ENCODE results near the gene POMC. TPM values are rescaled to one million over a fixed set of nuclear protein-coding genes. Genes with fewer than 3 reads are reported as not detected.

Gene POMC
- total and polyA plus RNA-seq, 2 of the 4 experiments (the other 2 are of a cell fraction): 0.17 TPM; not detected in 1

- H3K23ac ChIP-seq (ENCODE audit: low read depth, low read length): no peak overlapping the region
- H3K18ac ChIP-seq (ENCODE audit: low read depth, low read length): no peak overlapping the region
- ChIA-PET POLR2A (ENCODE audit: unreplicated experiment) (no interaction called here), CTCF (no interaction called here)
- H2BK15ac ChIP-seq (ENCODE audit: low read depth, low read length): no peak overlapping the region
- H4K20me1 ChIP-seq (ENCODE audit: insufficient read depth, low read length): no peaks in the 10 kb centered on the region
- no peak overlapping the region for H3K27ac ChIP-seq (ENCODE audit: insufficient read depth, low read length)
- H2AK5ac ChIP-seq (ENCODE audit: low read depth, low read length): no peak overlapping the region
- WGBS, 2 experiments (ENCODE audit: extremely low coverage in 2 of 2, insufficient read length in 1 of 2): 46% methylated on average over 23 of the region's 59 CpGs; no CpG with 5 or more reads in 1 of the 2 experiments
- H2BK20ac ChIP-seq (ENCODE audit: low read depth, low read length): no peak overlapping the region
- H3K9ac ChIP-seq (ENCODE audit: low read depth, low read length): no peak overlapping the region
- no peak overlapping the region for H3K4me3 ChIP-seq (ENCODE audit: insufficient read depth, low read depth, low read length)
- H3K27me3 ChIP-seq (ENCODE audit: control insufficient read depth, insufficient read depth, low read length): peaks cover 2% of the 10 kb centered on the region
- no peaks in the 10 kb centered on the region for H3K9me1 ChIP-seq (ENCODE audit: insufficient read depth, low read length)
- no peak overlapping the region for H3K14ac ChIP-seq (replicated peaks; ENCODE audit: low read depth, low read length)
- H2BK120ac ChIP-seq (ENCODE audit: low read depth, low read length): no peak overlapping the region
- ATAC-seq (ENCODE audit: low read depth) (0 out of 2 replicates have a peak, but pooled peaks have one; percentile 16), DNase-seq (no peak)
- BruUV-seq (replicated peaks): no TSS peak
- no peak for TF ChIP-seq RCOR1 (IDR thresholded peaks at IDR 0.05; ENCODE audit: insufficient replicate concordance, low read length)
- no peak for TF ChIP-seq NFE2L2 (IDR thresholded peaks at IDR 0.05; ENCODE audit: low read depth, low read length)
- TF ChIP-seq MAFK (IDR thresholded peaks at IDR 0.05; ENCODE audit: low read depth, low read length): no peak
- TF ChIP-seq RAD21 (IDR thresholded peaks at IDR 0.05; ENCODE audit: low read length): no peak
- no peak for TF ChIP-seq FOS (IDR thresholded peaks at IDR 0.05; ENCODE audit: low read depth, low read length)
- TF ChIP-seq SMC3 (IDR thresholded peaks at IDR 0.05; ENCODE audit: low read depth, low read length): no peak
- TF ChIP-seq BHLHE40 (IDR thresholded peaks at IDR 0.05; ENCODE audit: low read depth, low read length): no peak
- TF ChIP-seq ELK1 (IDR thresholded peaks at IDR 0.05; ENCODE audit: borderline replicate concordance, low read depth, low read length): no peak
- TF ChIP-seq MXI1 (IDR thresholded peaks at IDR 0.05; ENCODE audit: borderline replicate concordance, low read depth, low read length): no peak
- no peak for TF ChIP-seq USF2 (IDR thresholded peaks at IDR 0.05; ENCODE audit: low read depth, low read length)
- no peak for TF ChIP-seq POLR2A (IDR thresholded peaks at IDR 0.05; ENCODE audit: low read depth, low read length)
- no peak for TF ChIP-seq RFX5 (IDR thresholded peaks at IDR 0.05; ENCODE audit: low read depth, low read length)
- H3K4me1 ChIP-seq (ENCODE audit: control insufficient read depth, insufficient read depth, low read length): no peaks in the 10 kb centered on the region
- no peaks in the 10 kb centered on the region for H3K9me3 ChIP-seq (ENCODE audit: control insufficient read depth, insufficient read depth, low read length)
- no peak overlapping the region for H4K8ac ChIP-seq (ENCODE audit: low read depth in 2 of 2, low read length in 2 of 2)
- intact Hi-C loops (cut with micrococcal nuclease) (no loop called here), dilution Hi-C loops (cut with HindIII; ENCODE audit: low sequenced_read_pairs, unreplicated experiment) (no loop called here), in situ Hi-C loops (cut with MboI; ENCODE audit: low sequenced_read_pairs) (no loop called here)
- no peak overlapping the region for H3K4me2 ChIP-seq (ENCODE audit: low read depth, low read length)
- no peak overlapping the region for H3K4ac ChIP-seq (ENCODE audit: low read depth, low read length)
- no peak overlapping the region for H4K5ac ChIP-seq (ENCODE audit: low read depth, low read length)
- no peaks in the 10 kb centered on the region for H3K36me3 ChIP-seq (ENCODE audit: control insufficient read depth, insufficient read depth, low read length)
- H2BK5ac ChIP-seq (ENCODE audit: low read depth, low read length, poor library complexity, severe bottlenecking): no peak overlapping the region
- no peak overlapping the region for H2AK9ac ChIP-seq (replicated peaks; ENCODE audit: low read depth, low read length, poor library complexity)
- H2AFZ ChIP-seq (replicated peaks; ENCODE audit: low read length, poor library complexity): peak overlapping the region; percentile 78
- no peak overlapping the region for H3K56ac ChIP-seq (ENCODE audit: extremely low read depth, insufficient read depth, low read length)
- no peak overlapping the region for H4K91ac ChIP-seq (ENCODE audit: insufficient read depth, low read depth, low read length)
- no peaks in the 10 kb centered on the region for H3K79me1 ChIP-seq (ENCODE audit: low read depth in 1 of 2, low read length in 2 of 2)
Measured at GRCh38 chr2:25204190-25204838, 35.9 kb upstream of the POMC start.
